Smooth muscle cell of trachea (primary cell): ENCODE data around the gene RDH8. TPM values are rescaled to one million over a fixed set of nuclear protein-coding genes. Genes with fewer than 3 reads are reported as not detected.

Experiments used
- total RNA-seq: library from RNA; depleted of rRNA; stranded (reverse); fragments of >200 nt; gene quantifications from 2 replicates; pipeline ENCODE4 v1.2.1, GENCODE V29; 2014

Gene RDH8, protein sequence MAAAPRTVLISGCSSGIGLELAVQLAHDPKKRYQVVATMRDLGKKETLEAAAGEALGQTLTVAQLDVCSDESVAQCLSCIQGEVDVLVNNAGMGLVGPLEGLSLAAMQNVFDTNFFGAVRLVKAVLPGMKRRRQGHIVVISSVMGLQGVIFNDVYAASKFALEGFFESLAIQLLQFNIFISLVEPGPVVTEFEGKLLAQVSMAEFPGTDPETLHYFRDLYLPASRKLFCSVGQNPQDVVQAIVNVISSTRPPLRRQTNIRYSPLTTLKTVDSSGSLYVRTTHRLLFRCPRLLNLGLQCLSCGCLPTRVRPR
- total RNA-seq = not detected in 2 replicates

DNA sequence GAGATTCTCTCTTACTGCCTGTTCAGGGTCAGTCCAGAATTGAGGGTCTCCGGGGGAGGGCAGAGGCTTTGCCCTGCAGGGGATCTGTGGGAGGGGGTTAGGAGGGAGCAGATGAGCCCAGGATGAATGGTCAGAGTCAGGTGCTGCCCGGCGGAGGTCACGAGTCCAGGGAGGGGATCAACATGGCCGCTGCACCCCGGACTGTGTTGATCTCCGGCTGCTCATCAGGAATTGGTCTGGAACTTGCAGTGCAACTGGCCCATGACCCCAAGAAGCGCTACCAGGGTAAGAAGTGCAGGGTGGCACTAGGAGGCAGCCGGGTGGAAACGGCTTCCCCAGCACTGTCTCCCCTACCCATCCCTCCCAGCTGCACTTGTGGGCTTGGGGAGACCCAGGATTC lies at the start of gene RDH8:
Gene RDH8 (plus strand): TSS at position 168 of the 400 bp plus-strand sequence. CDS start 15 bp downstream, at position 183.

DNA sequence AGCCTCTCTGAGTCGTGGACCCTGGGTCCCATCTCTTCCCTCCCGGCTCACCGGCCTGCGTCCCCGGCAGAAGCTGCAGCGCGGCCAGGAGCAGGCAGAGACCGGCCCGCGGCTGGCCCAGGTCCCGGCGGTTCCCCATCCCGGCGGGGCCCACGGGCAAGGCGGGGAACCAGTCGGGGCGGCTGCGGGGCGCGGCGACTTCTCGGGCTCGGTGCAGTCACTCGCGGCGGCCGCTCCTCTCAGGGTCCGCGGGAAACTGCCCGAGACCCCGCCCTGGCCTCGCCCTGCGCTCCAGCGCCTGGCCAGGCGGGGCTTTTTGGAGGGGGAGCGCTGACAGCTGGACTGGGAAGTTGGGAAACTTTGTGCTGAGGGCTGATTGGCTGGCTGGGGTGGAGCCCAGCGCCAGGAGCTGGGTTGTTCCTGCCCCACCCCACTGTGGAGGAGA lies 3.0 kb upstream of the RDH8 start, which contains the start of gene COL5A3:
Gene COL5A3 (minus strand): TSS at position 258 of the 445 bp plus-strand sequence. CDS start 119 bp downstream, at position 139.

Other genes starting within 250 kb of the RDH8 start
- 17.3 and 20.2 TPM in 2 replicates for gene ZNF846, start 244.7 kb upstream of the RDH8 start, total RNA-seq
- gene FBXL12, start 194.4 kb upstream of the RDH8 start, total RNA-seq = 22.1 and 35.1 TPM in 2 replicates
- 126 and 308 TPM in 2 replicates for gene UBL5, start 185.6 kb upstream of the RDH8 start, total RNA-seq
- gene PIN1, start 178.2 kb upstream of the RDH8 start, total RNA-seq = 106 and 166 TPM in 2 replicates
- gene OLFM2, start 77.0 kb upstream of the RDH8 start, total RNA-seq = 4.1 and 6.1 TPM in 2 replicates
- gene COL5A3, start 3.0 kb upstream of the RDH8 start, total RNA-seq = 3.8 and 5.0 TPM in 2 replicates
- gene SHFL, start 72.8 kb downstream of the RDH8 start, total RNA-seq = 23.9 and 38.2 TPM in 2 replicates
- 0.44 and 0.66 TPM in 2 replicates for gene ANGPTL6, start 89.2 kb downstream of the RDH8 start, total RNA-seq
- 13.7 and 26.0 TPM in 2 replicates for gene PPAN, start 92.9 kb downstream of the RDH8 start, total RNA-seq
- 0.87 and 4.1 TPM in 2 replicates for gene P2RY11, start 98.2 kb downstream of the RDH8 start, total RNA-seq
- 309 and 329 TPM in 2 replicates for gene EIF3G, start 106.4 kb downstream of the RDH8 start, total RNA-seq
- 44.0 and 97.9 TPM in 2 replicates for gene DNMT1, start 181.5 kb downstream of the RDH8 start, total RNA-seq
- 37.7 and 70.8 TPM in 2 replicates for gene S1PR2, start 217.8 kb downstream of the RDH8 start, total RNA-seq
- gene MRPL4, start 238.7 kb downstream of the RDH8 start, total RNA-seq = 25.3 and 29.5 TPM in 2 replicates